CD4-positive, alpha-beta T cell treated with Interleukin-15 for 1 hour (primary cell): Measurements from ENCODE around the gene IL2RA.
A peak's percentile ranks its signal among the peaks of the same experiment; 100 is the strongest.

Experiments used
- DNase-seq: peaks from one replicate; pipeline ENCODE4 v3.0.0-alpha.2; 2020

Gene IL2RA

DNA sequence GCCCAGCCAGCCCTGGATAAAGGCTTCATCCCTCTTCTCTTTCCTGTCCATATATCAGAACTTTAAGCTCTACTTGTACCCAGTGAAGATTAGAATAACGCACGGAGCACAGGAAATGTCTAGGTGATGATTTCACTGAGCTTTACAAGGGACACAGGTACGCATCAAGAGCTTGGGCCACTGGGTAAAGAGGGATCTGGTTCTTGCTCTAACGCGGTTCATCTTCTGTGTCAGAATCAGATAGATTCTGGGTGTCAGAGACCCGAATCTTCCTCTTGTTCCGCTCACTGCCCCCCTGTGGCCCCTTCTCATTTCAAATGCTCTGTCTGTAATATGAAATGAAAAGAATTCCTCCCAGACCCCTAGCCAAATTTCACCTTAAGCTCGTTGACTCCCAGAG lies 24.7 kb downstream of the IL2RA start:
- no peak for DNase-seq

DNA sequence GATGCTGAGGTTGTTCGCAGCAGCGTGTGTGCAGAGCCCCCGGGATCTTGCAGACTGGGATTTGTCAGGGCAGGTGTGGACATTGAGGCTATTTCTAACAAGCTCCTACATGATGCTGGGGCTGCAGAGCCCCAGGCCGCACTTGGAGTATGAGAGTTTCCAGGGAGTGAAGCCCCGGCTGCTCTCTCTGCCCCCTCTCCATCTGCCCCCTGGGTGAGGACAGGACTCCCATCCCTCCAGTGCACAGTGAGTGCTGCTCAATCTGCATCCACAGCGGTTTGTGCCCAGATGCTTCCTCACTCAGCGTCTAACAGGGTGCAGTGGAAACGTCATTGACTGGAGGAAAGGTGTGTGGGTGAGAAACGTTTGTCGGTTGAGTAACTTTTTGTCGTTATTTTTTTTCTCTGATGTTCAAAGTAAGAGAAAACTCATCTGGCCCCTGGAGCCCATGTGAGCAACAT lies 25.3 kb downstream of the IL2RA start:
- peak; percentile 35 for DNase-seq

DNA sequence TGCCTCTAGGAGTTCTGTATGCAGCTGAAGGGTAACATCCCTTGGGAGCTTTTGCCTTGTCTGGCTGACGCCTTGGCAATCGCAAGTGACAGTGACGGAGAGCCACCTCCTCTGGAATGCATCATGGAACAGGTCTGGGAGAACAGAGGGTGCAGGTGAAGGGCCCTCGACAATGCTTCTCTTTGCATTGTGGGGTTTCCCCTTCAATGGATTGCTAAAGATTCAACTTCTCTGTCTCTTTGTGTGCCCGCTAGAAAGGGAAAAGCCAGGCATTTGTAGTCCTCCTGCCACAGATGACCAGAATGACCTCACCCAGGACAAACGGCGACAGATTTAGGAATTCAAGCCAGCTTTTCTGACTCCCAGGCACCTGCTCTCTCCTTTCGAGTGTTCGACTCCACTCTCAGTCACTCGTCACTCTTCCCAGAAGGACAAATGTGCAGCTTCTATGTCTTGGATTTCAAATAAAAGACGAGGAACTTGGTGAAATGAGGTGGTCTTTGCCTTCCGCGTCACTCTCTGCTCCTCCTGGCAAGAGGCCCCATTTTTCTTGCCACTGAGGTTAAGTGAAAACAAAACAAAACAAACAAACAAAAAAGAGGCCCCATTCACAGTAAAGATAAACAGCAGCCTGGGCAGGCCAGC lies 26.1 kb downstream of the IL2RA start:
- DNase-seq = no peak

DNA sequence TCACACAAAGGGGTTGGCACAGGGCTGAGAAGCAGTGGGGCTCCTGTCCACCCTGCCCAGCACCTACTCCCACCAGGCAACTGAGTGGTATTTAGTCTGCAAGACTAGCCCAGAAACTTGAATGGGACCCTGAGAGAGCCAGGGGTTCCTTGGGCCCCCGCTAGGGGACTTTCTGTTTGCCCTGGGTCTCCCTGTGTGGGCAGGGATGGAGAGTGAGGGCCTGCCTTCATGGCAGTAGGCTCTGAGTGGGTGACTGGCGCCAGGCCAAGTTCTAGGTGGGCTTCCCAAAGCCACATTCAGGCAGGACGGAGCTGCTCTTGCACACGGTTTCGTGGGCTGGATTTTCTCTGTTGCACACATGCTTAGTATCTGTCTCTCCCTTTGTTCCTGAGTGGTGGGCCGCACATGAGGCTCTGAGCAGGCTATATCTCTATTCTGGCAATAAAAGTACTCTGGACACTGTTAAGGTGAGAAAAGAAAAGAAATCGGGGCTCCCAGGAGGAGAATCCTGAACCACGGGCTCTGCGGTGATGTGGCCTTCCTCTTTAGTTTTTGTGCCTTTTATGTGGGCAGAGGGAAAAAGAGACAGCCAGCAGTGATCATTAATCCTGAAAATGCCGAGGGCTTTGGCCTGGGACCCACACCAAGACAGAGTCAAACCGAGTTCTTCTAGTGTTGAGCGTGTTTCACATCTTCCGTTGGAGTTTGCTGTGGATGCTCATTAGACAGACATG lies 26.9 kb downstream of the IL2RA start:
- DNase-seq = no peak

DNA sequence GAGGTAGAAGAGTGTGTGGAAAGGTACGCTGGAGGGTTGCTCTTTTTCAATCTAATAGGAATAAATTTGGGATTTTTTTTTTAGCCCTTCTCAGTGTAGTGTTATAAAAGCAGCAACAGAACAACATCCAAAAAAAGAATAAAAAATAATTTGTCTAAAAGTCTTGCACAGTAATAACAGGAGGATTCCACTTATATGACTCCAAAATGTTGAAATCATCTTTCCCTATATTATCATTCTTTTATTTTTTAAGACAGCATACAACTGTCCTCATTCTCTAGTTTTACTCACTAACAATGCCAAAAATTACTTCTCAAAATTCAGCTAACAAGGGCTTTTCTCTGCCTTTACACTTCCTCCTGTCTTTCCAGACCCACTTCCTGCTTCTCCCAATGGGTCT lies 27.8 kb downstream of the IL2RA start:
- DNase-seq = no peak

DNA sequence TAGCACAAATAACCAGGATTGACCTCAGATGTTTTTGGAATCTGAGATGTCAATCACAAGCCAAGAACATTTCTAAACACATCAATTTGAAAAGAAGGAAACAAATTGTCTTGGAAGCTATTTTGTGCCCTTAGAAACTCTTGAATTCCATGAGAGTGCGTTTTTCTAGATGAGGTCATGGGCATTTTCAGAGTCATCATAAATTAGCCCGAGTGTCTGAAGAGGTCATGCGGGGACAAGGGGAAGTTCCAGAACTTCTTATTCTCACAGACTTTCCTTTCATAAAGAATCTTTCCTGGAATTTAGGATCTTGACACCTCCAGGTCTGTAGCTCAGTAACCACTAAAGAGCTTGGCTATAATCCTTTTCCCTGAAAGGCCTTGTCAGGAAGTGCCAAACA lies 28.2 kb downstream of the IL2RA start:
- DNase-seq = no peak

DNA sequence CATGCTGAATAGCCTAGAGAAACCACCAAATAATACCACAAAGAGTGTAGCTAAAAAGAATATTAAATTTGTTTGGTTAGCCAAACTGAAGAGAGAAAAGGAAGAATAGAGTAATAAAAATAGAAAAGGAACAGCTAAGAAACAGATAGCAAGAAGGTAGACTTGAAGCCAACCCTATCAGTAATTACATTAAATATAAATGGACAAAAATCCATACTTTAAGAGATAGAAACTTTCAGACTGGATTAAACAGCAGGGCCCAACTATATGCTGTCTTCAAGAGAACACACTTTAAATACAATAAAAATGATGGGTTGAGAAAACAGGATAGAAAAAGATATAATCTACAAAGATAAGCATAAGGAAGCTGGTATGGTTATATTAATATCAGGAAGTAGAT lies 31.2 kb downstream of the IL2RA start:
- no peak for DNase-seq

DNA sequence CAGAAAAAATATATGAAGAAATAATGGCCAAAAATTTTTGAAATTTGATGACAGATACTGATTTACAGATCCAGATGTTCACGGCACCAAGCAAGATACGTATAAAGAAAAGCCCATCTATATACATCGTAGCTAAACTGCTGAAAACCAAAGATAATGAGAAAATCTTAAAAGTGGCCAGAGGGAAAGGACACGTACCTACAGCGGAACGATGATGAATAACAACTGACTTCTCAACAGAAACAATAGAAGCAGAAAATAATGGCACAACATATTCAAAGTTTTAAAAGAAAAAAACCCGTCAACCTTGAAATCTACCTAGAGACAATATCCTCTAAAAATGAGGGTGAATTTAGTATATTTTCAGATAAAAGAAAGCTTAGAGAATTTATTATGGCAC lies 31.9 kb downstream of the IL2RA start:
- no peak for DNase-seq

DNA sequence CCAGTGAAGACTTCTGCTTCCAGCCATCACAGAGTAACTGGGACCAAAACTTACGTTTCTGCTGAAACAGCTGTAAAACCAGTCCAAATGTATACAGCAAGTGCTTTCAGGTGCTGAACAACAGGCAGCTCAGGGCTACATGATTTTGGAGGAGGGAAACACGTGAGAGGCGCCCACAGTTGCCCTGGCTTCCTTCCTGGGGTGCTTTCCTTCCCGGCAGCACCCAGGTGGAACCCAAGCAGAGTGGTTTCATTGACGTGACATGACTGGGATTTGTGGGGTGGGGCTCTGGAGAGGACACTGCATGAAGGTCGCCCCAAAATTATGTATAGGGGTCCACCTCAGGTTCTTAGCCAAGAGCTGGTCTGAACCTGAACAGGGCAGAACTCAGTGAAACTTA lies 34.2 kb downstream of the IL2RA start:
- no peak for DNase-seq

DNA sequence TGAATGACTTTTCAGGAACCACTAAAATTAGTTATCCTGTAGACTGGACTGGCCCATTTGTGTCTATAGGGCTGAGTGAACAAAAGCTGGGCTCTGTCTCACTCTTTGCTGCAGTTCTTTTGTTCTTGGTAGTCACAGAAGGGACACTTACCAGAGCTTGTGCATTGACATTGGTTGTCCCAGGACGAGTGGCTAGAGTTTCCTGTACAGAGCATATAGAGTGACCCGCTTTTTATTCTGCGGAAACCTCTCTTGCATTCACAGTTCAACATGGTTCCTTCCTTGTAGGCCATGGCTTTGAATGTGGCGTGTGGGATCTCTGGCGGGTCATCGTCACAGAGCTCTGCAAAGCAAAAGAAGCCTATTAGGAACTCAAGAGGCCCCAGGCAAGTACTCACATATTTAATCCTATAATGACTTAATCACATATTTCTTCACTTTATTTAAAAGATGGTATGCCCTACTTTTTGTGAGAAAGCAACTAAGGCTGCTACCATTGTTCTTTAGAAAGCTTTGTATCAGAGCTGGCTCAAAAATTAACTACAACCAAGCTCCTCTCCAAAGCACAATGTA lies 36.4 kb downstream of the IL2RA start:
- DNase-seq = no peak

DNA sequence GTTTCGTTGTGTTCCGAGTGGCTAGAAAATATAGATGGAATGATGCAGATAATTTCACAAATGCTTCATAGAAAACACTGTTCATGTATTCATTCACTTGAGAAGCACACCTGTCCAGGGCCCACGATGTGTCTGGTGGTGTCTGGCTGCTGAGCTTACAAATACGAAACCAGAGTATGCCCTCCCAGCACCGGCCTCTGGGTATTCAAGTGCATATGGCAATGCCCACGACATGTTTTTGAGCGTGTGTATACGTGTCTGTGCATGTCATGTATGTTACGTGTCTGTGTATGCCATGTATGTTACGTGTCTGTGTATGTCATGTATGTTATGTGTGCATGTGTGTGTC lies 37.9 kb downstream of the IL2RA start:
- DNase-seq = no peak

DNA sequence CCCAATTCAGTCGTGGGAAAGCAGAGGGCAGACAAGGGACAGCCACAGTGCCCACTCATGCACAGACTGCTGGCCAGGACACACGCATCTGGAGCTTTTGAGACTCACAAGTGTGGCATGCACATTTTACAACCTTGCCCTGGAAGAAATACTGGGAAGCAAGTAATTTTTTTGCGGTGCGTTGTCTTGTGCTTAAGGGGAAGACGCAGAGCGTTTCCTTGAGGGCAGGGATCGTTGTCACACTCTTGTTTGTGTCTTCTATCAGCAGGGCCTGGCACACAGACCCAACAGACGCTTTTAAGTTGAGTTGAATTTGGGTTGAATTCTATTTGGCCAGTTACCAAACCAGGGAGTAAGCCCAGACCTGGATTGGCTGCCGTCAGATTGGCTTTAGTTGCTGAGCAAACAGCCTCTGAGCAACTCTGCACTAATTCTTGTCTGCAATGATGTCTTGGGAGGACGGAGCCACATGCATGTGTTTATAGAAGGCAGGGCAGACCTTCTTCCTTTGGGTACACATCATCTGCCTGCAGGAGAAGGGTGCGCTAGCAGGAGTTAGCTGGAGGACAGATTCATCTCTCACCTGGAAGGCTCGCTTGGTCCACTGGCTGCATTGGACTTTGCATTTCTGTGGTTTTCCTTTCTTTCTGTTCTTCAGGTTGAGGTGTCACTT lies 38.4 kb downstream of the IL2RA start:
- no peak for DNase-seq

DNA sequence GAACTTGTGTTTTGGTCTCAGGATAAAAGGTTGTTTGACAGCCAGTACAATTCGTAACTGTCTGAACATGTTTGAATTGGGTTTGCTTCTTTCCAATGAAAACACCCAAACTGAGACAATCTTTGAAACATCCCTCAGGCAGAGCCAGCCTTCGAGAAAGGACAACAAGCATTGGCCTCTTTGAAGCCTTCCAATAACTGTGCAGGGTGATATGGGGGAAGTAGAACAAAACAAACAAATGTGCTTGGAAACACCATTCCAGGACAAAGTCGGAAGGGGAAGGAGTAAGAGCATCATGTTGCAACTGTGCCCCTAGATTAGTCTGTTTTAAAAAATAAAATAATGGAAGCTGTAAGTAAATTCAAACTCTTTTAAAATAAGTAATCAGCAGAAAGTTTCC lies 39.5 kb downstream of the IL2RA start:
- no peak for DNase-seq

DNA sequence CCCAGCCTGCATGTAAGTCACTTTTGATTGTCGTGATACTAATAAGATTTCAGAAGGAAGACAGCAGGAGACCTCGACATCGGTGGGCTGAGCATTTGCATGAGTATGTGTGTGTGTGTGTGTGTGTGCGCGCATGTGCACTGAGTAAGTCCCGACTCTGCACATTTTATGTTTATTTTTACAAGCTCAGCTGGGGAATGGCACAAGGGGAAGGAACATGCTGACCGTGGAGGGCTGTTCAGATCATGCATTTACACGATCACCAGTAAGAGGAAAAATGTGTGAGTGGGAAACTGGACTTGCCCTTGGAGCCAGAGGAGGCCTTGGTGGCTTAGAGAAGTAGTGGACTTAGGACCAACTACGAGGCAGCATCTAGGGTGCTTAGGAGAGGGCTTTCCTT lies 41.3 kb downstream of the IL2RA start:
- DNase-seq = no peak

DNA sequence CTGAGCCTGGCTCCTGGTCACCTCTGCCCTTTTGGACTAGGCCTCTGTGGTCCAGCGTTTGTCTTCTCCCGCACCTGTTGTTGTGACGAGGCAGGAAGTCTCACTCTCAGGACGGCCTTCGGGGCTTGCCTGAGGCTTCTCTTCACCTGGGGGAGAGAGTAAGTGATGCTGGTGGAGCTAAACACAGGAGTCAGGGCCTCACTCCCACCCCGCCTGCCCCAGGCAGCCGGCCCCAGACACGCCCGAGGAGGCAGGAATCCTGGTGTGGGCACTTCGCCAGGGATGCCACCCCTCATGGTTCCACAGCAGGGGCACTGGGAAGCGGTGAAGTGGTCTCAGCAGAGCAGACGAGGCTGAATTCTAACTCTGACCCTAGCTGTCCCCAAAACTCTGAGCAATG lies 42.4 kb downstream of the IL2RA start:
- DNase-seq = no peak

DNA sequence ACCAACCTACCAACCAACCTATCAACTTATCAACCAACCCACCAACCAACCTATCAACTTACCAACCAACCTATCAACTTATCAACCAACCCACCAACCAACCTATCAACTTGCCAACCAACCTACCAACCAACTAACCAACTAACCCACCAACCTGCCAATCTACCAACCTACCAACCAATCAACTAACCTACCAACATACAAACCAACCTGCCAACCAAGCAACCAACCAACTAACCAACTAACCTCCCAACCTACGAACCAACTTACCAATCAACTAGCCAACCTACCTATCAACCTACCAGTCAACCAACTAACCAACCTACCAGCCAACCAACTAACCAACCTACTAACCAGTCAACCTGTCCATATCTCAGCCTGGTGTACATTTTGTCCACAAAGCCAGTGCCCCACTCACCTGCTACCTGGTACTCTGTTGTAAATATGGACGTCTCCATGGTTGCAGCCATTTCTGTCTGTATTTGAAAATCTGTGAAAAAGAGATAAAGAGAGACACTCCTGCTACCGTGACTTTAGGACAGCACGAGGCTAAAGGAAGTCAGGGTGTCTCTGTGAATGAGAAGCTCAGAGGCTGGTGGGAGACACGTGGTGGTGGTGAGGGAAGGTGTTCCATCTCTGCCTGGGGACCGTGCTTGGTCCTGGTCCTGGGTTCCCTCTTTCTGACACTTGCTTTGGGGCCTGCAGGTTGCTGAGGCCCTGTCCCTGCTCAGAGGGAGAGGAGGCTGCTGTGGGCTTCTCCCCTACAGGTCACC lies 43.0 kb downstream of the IL2RA start:
- no peak for DNase-seq

DNA sequence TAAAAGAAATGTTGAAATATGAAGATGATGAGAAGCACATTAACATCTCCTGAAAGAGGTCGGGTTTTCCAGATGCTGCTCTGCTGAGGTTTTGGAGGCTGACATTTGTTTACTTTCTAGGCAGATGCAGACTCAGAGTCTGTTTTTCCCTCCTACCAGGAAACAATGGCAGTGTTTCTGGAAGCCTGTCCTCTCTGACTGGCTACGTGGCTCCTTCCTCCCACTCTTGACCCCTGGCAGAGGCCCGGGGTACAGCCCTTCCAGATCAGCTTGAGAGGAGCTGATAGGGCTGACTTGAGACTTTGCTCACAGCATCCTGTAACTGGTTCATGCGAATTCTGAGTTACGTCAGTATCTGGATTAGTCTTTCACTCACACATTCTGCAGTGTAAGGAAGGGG lies 43.7 kb downstream of the IL2RA start:
- no peak for DNase-seq

DNA sequence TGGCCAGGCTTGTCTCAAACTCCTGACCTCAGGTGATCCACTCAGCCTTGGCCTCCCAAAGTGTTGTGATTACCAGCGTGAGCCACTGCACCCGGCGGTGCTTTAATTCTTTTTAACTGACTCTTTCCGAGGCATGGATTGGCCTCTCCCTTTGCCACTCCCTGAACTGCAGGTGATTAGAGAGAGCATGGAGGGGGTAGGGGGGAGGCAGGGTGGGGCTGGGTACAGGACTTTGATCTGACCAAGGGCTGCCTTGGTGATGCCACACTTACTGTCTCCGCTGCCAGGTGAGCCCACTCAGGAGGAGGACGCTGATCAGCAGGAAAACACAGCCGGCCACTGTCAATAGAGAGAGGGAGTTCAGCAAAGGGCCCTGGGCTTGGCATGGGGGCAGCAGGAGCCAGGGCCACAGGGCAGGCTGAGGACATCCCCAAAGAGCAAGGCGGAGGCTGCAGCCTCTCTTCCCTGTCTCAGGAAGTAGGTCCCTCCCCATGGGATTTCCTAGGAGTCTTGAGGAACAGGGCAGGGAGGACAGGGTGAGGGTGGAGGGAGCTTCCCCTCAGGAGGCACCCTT lies 44.3 kb downstream of the IL2RA start:
- no peak for DNase-seq

DNA sequence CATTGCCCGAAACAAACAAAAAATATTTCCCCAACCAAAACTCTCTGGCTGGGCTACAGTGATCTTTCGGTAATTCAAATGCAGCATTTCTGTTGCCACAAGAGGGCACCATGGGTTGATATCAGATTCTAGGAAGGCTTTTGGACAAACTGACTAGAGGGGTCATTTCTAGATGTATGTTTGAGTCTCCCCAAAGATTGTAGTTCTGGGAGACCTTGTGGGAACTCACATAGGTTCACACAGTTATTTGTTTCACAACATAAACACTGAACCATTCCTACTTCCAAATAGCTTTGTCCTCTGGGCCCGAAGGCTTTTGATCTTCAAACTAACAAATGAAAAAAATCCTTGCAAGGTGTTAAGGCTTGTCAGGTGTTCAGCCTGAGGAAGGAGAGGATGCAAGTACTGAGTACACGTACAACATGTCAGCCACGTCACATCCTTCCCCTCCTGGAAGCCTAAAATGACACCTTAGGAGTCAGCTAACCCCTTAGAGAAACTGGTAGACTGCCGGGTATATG lies 47.9 kb downstream of the IL2RA start:
- peak; percentile 70 for DNase-seq

DNA sequence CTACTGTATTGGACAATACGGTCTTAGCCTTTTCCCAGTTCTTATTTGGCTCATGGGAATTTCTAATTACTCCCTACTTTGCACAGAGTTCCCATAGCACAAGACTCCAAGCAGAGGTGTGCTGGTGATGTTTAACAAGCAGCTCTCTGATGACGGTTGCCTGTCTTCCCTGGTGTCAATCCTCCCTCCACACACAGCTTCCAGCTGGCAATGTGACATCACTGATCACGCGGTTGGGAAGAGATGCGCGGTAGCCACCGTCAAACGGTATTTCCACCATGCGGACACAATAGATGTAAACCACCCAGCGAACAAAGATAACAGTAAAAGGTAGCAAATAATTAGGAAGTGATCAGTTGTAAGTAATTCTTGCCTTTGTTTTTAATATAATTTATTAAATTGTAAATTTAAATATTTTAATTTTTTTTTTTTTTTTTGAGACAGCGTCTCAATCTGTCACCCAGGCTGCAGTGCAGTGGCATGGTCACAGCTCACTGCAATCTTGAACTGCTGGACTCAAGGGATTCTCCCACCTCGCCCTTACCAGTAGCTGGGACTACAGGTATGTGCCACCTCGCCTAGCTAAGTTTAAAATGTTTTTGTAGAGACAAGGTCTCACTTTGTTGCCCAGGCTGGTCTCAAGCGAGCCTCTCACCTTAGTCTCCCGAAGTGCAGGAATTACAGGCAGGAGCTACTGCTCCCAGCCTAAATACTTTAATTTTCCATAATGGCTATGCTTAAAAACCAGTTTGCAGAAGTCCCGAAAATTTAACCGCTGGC lies 48.6 kb downstream of the IL2RA start:
- DNase-seq = no peak

DNA sequence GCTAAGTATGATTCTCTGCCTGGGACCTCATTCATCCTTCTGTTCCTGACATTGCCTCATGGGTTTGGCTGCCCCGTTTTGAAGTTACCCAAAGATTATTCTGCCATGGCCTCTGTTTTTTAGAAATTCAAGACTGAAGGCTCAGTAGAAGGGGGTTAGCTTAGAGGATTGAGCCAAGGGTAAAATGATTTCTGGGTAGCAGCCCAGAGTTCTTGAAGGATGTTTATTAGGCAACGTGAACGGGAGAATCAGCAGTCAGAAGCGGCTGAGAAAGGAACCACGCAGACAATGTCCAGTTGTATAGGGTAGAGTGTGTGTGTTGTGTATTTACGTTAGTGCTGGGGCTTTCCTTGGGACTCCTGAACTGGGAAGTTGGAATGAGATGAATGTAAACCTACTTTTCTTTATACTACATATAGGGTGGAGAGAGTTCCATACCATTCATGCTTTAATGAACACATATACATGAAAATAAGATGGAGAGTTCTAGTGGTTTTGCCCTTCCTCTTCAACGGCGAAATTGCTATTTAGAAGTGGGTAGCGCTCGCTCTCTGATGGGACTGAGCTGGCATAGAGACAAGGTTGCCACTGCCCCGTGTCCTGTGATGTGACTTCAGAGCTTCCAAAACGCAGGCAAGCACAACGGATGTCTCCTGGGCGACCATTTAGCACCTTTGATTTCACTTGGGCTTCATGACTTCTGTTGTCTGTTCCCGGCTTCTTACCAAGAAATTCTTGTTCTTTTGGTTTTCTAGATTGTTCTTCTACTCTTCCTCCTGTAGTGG lies 49.9 kb downstream of the IL2RA start:
- no peak for DNase-seq
